Gastrocnemius medialis (tissue), 4 donors: ENCODE results near the gene SEMA4G.

ENCODE experiments used
- CTCF ChIP-seq, 5 experiments: fragments of 450-650 bp in 3 of 5; fragments of 200-600 bp in 2 of 5; sonication (generic) in 2 of 5; IDR thresholded peaks in 4 of 5; conservative IDR thresholded peaks in 1 of 5; 1 replicate in 4 of 5; 2 replicates in 1 of 5; pipeline ENCODE4 v1.5.1; 2016 to 2019; ENCODE audit warnings: antibody characterized with exemption in 5 of 5, mild to moderate bottlenecking in 3 of 5, moderate library complexity in 3 of 5
- POLR2A ChIP-seq, 2 donors: fragments of 450-650 bp; IDR thresholded peaks; one replicate each; pipeline ENCODE4 v1.6.1; 2017; ENCODE audit warnings: antibody characterized with exemption in 2 of 2, mild to moderate bottlenecking in 2 of 2, moderate library complexity in 2 of 2

- no peak for TF ChIP-seq CTCF (IDR thresholded peaks at IDR 0.05 in 4 of 5, conservative IDR thresholded peaks at IDR 0.05 in 1 of 5)
- no peak for TF ChIP-seq POLR2A (IDR thresholded peaks at IDR 0.05)
Observed at GRCh38 chr10:100996678-100997359, 27.5 kb downstream of the SEMA4G start.
